HCEC 1CT (cell line): ENCODE results near the gene CAPN11.
"Not testable (repeated sequence)": the region's sequence is repeated elsewhere in the genome, so short reads cannot be mapped to it uniquely, and the experiment has no call there.

Source experiments
- DNase-seq: peaks from one replicate; pipeline ENCODE4 v3.0.0-alpha.2; 2017

Gene CAPN11

DNA sequence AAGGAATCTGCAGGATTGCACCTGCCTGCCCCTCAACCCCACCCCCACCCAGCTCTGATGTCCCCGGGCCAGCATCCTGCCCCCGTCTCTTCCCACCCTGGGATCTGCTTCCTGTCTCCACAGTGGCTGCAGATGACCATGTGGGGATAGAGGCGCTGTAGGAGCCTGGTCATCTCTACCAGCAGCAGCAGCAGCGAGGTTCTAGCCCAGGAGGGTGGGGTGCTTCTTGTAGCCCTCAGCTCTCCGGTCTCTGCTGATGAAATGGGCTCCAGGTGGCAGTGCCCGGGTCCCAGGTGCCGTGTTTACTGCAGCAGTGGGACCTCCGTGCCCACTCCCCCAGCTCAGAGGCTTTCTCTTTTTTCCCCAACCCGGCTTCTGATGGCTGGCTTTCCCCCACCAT, 25.2 kb downstream of the CAPN11 start:
- no peak for DNase-seq

GRCh38 chr6:44185356-44185755, 26.7 kb downstream of the CAPN11 start:
- DNase-seq: not testable (repeated sequence)

- DNase-seq: no peak
Measured at GRCh38 chr6:44185953-44186634, 27.5 kb downstream of the CAPN11 start.

- no peak for DNase-seq
Measured at GRCh38 chr6:44186635-44187025, 28.0 kb downstream of the CAPN11 start.

DNA sequence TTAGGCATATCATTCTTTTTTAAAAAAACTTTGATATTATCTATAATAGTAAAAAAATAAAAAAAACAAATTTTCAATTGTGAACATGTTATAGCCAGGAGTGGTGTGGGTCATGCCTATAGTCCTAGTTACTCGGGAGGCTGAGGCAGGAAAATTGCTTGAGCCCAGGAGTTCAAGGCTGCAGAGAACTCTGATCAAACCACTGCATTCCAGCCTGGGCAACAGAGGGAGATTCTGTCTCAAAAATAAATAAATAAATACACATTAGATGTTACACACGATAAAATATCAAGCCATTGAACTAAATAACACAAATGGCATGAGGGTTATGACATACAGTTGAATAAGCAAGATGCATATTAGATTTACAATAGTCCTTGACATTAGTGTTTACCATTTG, 30.2 kb downstream of the CAPN11 start:
- no peak for DNase-seq

- DNase-seq: no peak
Measured at GRCh38 chr6:44189257-44189656, 30.6 kb downstream of the CAPN11 start.

DNA sequence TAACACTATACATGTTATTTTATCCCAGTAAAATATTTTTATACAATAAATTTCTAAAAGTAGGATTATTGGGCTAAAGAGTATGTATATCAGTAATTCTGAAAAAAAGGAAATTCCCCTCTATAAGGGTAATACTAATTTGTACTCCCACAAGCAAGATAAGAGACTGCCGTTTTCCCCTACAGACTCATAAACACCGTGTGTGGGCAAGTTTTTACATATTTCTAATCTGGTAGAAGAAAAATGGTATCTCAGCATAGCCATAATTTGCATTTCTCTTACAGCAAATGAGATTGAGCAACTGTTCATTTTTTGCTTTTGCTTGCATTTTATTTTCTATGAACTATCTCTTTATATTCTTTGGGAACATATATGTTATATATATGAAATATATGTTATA, 32.1 kb downstream of the CAPN11 start:
- DNase-seq: no peak

GRCh38 chr6:44192428-44193041, 33.9 kb downstream of the CAPN11 start:
- DNase-seq: no peak

DNA sequence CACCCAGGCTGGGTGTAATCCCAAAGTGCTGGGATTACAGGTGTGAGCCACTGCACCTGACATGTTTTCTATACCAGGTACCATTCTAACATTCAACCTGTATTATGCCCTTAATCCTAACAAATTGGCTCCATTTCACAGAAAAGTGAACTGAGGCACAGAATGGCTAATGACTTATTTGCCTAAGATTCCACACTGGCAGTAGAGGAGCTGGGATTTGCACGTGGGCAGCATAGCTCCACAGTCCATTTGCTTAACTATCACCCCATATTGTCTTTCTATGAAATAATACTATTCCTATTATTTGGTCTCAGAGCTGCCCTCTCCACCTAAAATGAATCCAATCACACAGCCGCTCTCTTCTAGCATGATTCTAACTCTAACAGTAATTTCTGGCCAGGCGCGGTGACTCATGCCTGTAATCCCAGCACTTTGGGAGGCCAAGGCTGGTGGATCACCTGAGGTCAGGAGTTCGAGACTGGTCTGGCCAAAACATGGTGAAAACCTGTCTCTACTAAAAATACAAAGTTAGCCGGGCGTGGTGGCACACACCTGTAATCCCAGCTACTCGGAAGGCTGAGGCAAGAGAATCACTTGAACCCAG, 34.8 kb downstream of the CAPN11 start:
- no peak for DNase-seq

DNA sequence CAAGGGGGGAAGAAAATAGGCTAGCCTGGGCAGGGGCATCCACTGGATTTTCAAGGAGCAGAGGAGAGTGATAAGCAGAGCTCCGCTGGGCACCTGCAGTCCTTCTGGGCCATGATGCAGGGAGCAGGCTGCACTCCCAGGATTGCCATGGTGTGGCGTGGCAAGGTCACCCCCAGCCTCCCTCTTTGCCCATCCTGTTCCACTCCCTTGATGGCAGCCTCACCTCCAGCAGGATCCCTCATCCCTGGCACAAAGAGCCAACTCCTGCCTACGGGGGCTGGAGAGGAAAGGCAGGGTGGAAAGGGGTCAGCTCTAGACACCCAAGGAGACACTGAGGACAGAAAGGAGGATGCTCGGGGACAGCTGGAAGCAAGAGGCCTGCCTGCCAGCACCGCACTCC, 35.7 kb downstream of the CAPN11 start:
- no peak for DNase-seq

DNA sequence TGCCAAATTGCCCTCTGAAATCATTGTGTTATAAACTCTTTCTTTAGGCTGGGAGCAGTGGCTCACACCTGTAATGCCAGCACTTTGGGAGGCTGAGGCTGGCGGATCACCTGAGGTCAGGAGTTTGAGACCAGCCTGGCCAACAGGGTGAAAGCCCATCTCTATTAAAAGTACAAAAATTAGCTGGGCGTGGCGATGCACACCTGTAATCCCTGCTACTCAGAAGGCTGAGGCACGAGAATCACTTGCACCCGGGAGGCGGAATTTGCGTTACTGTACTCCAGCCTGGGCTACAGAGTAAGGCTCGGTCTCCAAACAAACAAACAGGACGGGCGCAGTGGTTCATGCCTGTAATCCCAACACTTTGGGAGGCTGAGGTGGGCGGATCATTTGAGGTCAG, 37.7 kb downstream of the CAPN11 start:
- DNase-seq: not testable (repeated sequence)

DNA sequence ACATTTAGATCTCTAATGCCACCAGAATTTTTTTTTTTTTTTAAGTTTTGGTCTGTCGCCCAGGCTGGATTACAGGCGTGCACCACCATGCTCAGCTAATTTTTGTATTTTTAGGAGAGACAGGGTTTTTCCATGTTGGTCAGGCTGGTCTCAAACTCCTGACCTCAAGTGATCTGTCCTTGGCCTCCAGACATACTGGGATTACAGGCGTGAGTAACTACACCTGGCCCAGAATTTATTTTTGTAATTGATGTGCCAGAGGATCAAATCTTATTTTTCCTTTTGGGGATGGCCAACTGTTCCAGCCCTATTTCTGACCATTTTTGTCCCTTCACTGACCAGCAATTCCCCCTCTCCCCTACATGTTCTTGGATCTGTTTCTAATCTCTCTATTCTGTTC, 40.1 kb downstream of the CAPN11 start:
- DNase-seq: no peak

DNA sequence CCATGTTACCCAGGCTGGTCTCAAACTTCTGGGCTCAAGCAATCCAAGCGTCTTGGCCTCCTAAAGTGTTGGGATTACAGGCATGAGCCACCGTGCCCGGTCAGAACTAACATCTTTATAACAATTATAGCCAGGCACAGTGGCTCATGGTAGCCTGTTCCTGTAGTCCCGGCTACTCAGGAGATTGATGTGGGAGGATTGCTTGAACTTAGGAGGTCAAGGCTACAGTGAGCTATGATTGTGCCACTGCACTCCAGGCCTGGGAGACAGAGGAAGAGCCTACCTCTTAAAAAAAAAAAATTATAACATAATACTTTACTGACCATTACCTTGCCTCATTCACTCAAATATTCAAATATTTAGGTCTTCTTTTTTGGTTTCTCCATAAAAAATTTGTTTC, 41.3 kb downstream of the CAPN11 start:
- DNase-seq: no peak

- DNase-seq: no peak
Measured at GRCh38 chr6:44201200-44201599, 42.6 kb downstream of the CAPN11 start.

DNA sequence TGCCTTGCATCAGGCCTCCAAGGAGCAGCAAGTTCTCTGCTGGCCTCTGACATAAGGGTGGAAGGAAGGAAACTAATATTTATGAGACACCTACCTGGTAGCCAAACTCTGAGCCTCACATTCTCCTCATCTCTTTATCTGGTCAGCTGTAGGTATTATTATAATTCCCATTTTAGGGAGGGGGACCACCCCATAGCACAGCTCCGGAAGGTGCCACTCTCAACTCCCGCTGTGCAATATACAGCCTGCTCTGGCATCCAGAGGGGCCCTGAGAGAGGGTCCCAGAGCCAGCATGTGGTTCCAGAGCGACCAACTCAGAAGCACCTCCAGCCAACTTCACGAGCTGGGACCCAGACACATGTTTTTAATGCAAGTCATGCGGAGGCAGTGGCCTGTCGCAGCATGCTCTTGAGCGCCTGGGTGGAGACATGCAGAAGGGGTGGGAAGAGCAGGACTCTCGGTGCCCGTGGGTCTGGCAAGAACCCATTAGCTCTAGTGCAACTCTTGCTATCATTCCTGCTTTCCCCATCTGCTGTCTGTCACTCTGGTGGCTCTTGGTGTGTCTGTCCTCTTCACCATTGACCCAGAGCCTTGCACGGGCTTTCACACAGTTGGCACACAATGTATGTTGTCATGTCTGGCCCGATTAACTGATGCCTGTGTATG, 43.2 kb downstream of the CAPN11 start:
- no peak for DNase-seq

DNA sequence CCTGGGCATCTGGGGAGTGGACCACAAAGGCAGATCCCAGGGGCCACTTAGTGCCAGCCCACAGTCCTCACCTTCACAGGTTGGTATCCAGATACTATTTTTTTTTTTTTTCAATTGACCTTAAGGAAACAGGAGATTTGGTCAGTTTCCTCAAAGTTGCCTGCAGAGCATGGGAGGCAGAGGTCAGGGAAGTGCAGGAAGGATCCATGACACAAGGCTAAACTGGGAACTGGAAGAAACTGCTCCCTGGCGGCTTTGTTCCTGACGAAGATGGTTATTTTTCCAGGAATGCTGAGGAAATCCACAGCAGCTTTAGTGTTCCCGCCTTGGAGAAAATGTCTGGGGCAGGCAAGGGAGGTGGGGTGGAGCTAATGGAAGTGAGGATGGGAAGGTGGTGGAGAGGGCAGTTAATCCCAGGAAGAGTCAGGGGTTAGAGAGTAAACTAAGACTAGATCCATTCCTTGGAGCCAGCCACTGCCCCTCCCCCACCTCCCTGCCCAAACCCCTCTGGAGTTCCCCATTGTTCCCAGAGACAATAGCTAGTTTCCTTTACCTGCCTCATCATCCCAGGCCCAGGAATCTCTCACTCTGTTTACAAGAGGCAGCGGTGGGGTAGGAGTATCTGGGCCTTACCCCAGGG, 43.8 kb downstream of the CAPN11 start:
- DNase-seq: no peak

GRCh38 chr6:44202972-44203750, 44.5 kb downstream of the CAPN11 start:
- DNase-seq: no peak

GRCh38 chr6:44203955-44204354, 45.3 kb downstream of the CAPN11 start:
- DNase-seq: no peak

GRCh38 chr6:44207966-44208365, 49.3 kb downstream of the CAPN11 start:
- DNase-seq: no peak

DNA sequence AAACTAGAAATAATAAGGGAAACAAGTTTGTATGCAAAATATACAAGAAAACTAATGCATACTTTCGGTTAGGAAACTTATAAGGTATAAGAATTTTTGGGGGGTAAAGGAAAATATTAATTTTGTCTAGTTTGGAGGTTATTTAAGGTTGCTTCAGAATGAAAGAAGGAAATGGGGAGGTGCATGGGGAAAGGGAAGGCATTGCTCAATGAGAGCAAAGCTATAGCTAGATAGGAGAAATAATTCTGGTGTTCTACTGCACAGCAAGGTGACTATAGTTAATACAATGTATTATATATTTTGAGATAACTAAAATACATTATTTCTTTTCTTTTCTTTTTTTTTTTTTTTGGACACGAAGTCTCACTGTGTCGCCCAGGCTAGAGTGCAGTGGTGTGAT, 52.7 kb downstream of the CAPN11 start:
- no peak for DNase-seq

DNA sequence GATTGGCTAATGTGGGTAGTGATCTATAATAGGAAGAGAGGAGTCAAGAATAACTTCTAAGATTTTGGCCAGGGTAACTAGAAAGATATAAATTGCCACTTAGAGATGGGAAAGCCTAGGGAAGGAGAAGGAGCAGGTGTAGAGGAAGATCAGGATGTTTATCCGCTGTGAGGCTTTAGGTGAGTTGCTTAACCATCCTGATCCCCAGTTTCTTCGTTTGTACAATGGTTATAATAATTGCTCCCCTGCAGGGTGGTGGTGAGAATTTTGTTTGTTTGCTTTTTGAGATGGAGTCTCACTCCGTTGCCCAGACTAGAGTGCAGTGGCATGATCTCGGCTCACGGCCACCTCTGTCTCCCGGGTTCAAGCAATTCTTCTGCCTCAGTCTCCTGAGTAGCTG, 55.7 kb downstream of the CAPN11 start:
- no peak for DNase-seq

DNA sequence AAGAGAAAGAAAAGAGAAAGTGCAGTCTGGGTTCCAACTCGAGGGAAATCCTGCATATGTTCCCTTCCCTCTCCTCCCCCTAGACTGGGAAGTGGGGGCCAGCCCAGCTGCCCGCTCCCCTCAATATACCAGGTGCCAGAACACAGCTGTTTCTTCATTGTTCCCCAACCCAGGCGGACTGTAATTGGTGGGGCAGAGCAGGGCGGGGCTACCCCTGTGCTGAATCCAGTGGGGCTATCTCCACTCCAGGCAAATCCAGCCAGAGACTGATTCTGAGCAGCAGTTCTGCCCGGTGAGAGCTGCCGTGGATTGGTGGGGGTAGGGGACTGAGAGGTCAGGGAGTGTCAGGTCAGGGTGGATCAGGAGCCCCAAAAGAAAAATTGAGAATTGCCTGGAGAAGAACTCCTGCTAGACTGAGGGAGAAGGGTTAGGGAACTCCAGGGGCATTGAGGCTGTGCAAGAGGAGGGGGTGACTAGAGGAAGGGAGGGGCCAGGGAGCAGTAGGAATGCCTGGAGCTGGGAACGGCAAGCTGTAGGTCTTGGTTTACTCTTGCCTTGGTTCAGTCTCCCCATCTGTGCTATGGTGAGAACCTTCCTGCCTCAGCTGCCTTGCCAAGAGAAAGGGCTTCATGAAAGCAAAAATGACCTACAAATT, 58.2 kb downstream of the CAPN11 start, which contains the start of gene MYMX:
Gene MYMX, plus strand, starts transcription at position 250 of the 655 bp plus-strand sequence. CDS start 546 bp downstream, outside the sequence.
- no peak for DNase-seq
